ENCODE results near the gene IRF2BP1. TPM values are rescaled to one million over a fixed set of nuclear protein-coding genes. Genes with fewer than 3 reads are reported as not detected.

The IRF2BP1 gene
- polyA plus RNA-seq, 2 of the 4 experiments (the other 2 are of a cell fraction), result 10.9 to 23.1 TPM

DNA sequence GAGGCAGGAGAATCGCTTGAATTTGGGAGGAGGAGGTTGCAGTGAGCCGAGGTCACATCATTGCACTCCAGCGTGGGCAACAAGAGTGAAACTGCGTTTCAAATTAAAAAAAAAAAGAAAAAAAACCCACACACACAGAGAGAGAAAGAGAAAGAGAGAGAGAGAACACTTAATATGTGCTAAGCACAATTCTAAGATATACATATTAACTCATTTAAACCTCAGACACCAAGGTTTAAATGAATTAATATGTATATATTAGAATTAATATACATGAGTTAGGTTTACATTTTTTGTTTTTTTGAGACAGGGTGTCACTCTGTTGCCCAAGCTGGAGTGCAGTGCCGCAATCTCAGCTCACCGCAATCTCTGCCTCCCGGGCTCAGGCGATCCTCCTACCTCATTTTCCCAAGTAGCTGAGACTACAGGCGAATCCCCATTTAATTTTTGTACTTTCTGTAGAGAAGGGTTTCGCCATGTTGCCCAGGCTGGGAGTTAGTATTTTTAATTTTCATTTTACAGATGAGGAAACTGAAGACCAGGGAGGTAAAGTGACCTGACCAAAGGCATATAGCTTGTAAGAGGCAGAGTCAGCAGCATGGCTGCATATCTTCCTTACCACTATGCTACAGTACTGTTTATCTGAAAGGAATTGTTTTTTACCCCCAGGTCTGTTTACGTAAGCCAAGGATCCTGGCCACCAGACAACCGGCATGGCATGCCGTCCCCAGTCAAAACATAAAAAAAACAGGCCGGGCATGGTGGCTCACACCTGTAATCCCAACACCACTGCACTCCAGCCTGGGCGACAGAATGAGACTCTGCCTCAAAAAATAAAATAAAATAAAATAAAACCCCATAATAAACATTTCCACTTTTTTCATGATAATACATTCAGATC is 25.3 kb downstream of the IRF2BP1 start:
- ATAC-seq (no peak), DNase-seq (ENCODE audit: low read depth in 1 of 2, low spot score in 1 of 2) (no peak), FAIRE-seq (no peak)
- 81% methylated on average over 15 of the region's 15 CpGs for WGBS (ENCODE audit: missing lambda C conversion rate)
- Histone ChIP-seq H3K9me3 (no peaks in the 10 kb centered on the region), H3K4me3 (no peak overlapping the region), H3K27ac (peak overlapping the region in 1 of 2 experiments; percentile 16; a peak in 1 of 6 replicates), H3K4me2 (peak overlapping the region; percentile 73), H3K4me1 (peaks cover 19% of the 10 kb centered on the region)
- CTCF ChIA-PET, result interaction anchor here (0.7 to 16.0 kb wide), 5 partner anchors 11 to 42 kb away, joined by 3 to 169 read pairs (median 18); no protein-coding TSS in a partner anchor
- TF ChIP-seq NR3C1 (IDR thresholded peaks at IDR 0.05), result no peak
- no peak for TF ChIP-seq FOSB (CRISPR knock-in tag; IDR thresholded peaks at IDR 0.05)
- no peak for TF ChIP-seq USF2 (IDR thresholded peaks at IDR 0.05)
- POLR2A ChIA-PET, result no interaction called here

- Histone ChIP-seq H3K4me3 (no peak overlapping the region), H3K9me3 (no peaks in the 10 kb centered on the region), H3K4me1 (no peaks in the 10 kb centered on the region), H3K4me2 (no peak overlapping the region), H3K27ac (no peak overlapping the region)
- FAIRE-seq (no peak), DNase-seq (ENCODE audit: low read depth in 1 of 2, low spot score in 1 of 2) (no peak), ATAC-seq (peak in 1 of 2 experiments; percentile 35; a peak in 2 of 6 replicates)
- CTCF ChIA-PET, result interaction anchor here (1.5 to 16.0 kb wide), 2 partner anchors 10 to 34 kb away, joined by 5 to 169 read pairs; partner anchors contain the start of gene FOXA3
- POLR2A ChIA-PET, result interaction anchor here (0.8 to 1.9 kb wide), 2 partner anchors 9 kb away, joined by 3 to 6 read pairs; partner anchors contain the start of gene SYMPK
- TF ChIP-seq TFCP2L1 (CRISPR knock-in tag; IDR thresholded peaks at IDR 0.05) (no peak), RNF2 (IDR thresholded peaks at IDR 0.05; ENCODE audit: borderline replicate concordance, low read depth) (no peak), KDM1A (IDR thresholded peaks at IDR 0.05; ENCODE audit: low read depth) (no peak), CBX2 (IDR thresholded peaks at IDR 0.05; ENCODE audit: borderline replicate concordance, low read depth) (no peak), MAZ (IDR thresholded peaks at IDR 0.05; ENCODE audit: borderline replicate concordance, low read depth, low read length) (no peak), NFE2L2 (conservative IDR thresholded peaks at IDR 0.05; ENCODE audit: low read length) (no peak), FOSL2 (IDR thresholded peaks at IDR 0.05) (no peak), FOSL2 (CRISPR knock-in tag; IDR thresholded peaks at IDR 0.05) (no peak), SMC3 (IDR thresholded peaks at IDR 0.05) (no peak), ZNF302 (CRISPR knock-in tag; IDR thresholded peaks at IDR 0.05) (no peak), FOSB (CRISPR knock-in tag; IDR thresholded peaks at IDR 0.05) (no peak), MYC (IDR thresholded peaks at IDR 0.05; ENCODE audit: borderline replicate concordance, low read length) (no peak), POLR2AphosphoS2 (conservative IDR thresholded peaks at IDR 0.05; ENCODE audit: low read length) (no peak), JUN (IDR thresholded peaks at IDR 0.05) (no peak), EP300 (IDR thresholded peaks at IDR 0.05) (no peak), SREBF2 (IDR thresholded peaks at IDR 0.05) (no peak), CEBPB (IDR thresholded peaks at IDR 0.05) (no peak), RFX5 (IDR thresholded peaks at IDR 0.05) (no peak)
- TF ChIP-seq, protein P1, sequence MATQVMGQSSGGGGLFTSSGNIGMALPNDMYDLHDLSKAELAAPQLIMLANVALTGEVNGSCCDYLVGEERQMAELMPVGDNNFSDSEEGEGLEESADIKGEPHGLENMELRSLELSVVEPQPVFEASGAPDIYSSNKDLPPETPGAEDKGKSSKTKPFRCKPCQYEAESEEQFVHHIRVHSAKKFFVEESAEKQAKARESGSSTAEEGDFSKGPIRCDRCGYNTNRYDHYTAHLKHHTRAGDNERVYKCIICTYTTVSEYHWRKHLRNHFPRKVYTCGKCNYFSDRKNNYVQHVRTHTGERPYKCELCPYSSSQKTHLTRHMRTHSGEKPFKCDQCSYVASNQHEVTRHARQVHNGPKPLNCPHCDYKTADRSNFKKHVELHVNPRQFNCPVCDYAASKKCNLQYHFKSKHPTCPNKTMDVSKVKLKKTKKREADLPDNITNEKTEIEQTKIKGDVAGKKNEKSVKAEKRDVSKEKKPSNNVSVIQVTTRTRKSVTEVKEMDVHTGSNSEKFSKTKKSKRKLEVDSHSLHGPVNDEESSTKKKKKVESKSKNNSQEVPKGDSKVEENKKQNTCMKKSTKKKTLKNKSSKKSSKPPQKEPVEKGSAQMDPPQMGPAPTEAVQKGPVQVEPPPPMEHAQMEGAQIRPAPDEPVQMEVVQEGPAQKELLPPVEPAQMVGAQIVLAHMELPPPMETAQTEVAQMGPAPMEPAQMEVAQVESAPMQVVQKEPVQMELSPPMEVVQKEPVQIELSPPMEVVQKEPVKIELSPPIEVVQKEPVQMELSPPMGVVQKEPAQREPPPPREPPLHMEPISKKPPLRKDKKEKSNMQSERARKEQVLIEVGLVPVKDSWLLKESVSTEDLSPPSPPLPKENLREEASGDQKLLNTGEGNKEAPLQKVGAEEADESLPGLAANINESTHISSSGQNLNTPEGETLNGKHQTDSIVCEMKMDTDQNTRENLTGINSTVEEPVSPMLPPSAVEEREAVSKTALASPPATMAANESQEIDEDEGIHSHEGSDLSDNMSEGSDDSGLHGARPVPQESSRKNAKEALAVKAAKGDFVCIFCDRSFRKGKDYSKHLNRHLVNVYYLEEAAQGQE (IDR thresholded peaks at IDR 0.05), result no peak
- TF ChIP-seq, protein P2, sequence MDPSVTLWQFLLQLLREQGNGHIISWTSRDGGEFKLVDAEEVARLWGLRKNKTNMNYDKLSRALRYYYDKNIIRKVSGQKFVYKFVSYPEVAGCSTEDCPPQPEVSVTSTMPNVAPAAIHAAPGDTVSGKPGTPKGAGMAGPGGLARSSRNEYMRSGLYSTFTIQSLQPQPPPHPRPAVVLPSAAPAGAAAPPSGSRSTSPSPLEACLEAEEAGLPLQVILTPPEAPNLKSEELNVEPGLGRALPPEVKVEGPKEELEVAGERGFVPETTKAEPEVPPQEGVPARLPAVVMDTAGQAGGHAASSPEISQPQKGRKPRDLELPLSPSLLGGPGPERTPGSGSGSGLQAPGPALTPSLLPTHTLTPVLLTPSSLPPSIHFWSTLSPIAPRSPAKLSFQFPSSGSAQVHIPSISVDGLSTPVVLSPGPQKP (IDR thresholded peaks at IDR 0.05; ENCODE audit: low read depth, low read length), result no peak
- TF ChIP-seq, protein P3, sequence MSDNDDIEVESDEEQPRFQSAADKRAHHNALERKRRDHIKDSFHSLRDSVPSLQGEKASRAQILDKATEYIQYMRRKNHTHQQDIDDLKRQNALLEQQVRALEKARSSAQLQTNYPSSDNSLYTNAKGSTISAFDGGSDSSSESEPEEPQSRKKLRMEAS (IDR thresholded peaks at IDR 0.05), result no peak
- WGBS (ENCODE audit: missing lambda C conversion rate), result 96% methylated on average over 16 of the region's 16 CpGs
These were observed 31.7 kb downstream of the IRF2BP1 start for GRCh38 chr19:45854167-45854778.

Data from A549 (cell line).